Transverse colon (tissue), 4 donors: Measurements from ENCODE around the gene ZNF547. TPM values are rescaled to one million over a fixed set of nuclear protein-coding genes. Genes with fewer than 3 reads are reported as not detected.
A peak's percentile ranks its signal among the peaks of the same experiment; 100 is the strongest.

Source experiments
- DNase-seq: peaks from one replicate; pipeline ENCODE4 v3.0.0-alpha.2; 2019
- H3K27ac ChIP-seq, 4 donors: fragments of 200-600 bp; sonication (generic); 2 replicates each; pipeline ENCODE4 v1.5.1; 2016 to 2018; ENCODE audit warnings: inconsistent platforms in 4 of 4
- H3K27me3 ChIP-seq: fragments of 200-600 bp; sonication (generic); 2 replicates; pipeline ENCODE4 v1.5.1; 2017; ENCODE audit warnings: inconsistent platforms
- H3K36me3 ChIP-seq, 4 donors: fragments of 200-600 bp; sonication (generic); 2 replicates each; pipeline ENCODE4 v1.5.1; 2017 to 2019; ENCODE audit warnings: inconsistent platforms in 4 of 4
- H3K4me1 ChIP-seq, 4 donors: fragments of 200-600 bp; sonication (generic); 2 replicates each; pipeline ENCODE4 v1.5.1; 2017 to 2020; ENCODE audit warnings: inconsistent platforms in 4 of 4
- H3K4me3 ChIP-seq, 4 donors: fragments of 200-600 bp; sonication (generic); 1 replicate in 1 of 4; 2 replicates in 3 of 4; pipeline versions ENCODE4 v1.5.1 to v1.6.1; 2017 to 2019; ENCODE audit warnings: inconsistent platforms in 4 of 4
- H3K9me3 ChIP-seq, 2 donors: fragments of 200-600 bp; sonication (generic); 2 replicates each; pipeline ENCODE4 v1.5.1; 2017 to 2019; ENCODE audit warnings: inconsistent platforms in 2 of 2
- EP300 ChIP-seq: sonication (generic); formaldehyde crosslinking; IDR thresholded peaks from one replicate; pipeline ENCODE4 v1.6.1; 2017; ENCODE audit warnings: antibody characterized with exemption, low read depth
- POLR2A ChIP-seq: fragments of 450-650 bp; IDR thresholded peaks from one replicate; pipeline ENCODE4 v1.6.1; 2016; ENCODE audit warnings: antibody characterized with exemption, mild to moderate bottlenecking, moderate library complexity
- POLR2AphosphoS5 ChIP-seq, 3 donors: sonication (generic); formaldehyde crosslinking; IDR thresholded peaks; one replicate each; pipeline ENCODE4 v1.6.1; 2016; ENCODE audit warnings: antibody characterized with exemption in 3 of 3
- WGBS, 2 donors: methylation state at CpG; one replicate each; pipeline ENCODE4 v1.1.5; 2018; ENCODE audit warnings: low coverage in 1 of 2; 5-methylcytosine and 5-hydroxymethylcytosine counted together
- in situ Hi-C, 4 donors: fragments of 200-750 bp; cut with MboI; loops; one replicate each; pipeline versions ENCODE4 v1.15.0 to v1.15.1; 2017; ENCODE audit warnings: low sequenced_read_pairs in 3 of 4, low pct_ligation_motif_present in 1 of 4, low pct_unique_long_range_greater_than_20kb in 1 of 4
- intact Hi-C: fragments of 100-400 bp; cut with DNase I; formaldehyde crosslinking; loops from one replicate; pipeline ENCODE4 v1.15.1; 2023; ENCODE audit warnings: low total_unique reads
- total RNA-seq, 4 donors: library from RNA; depleted of rRNA; stranded (reverse); fragments of >200 nt; gene quantifications; one replicate each; pipeline ENCODE4 v1.1.0, GENCODE V29; 2016
- TF ChIP-seq, protein P1 (sequence below), 5 experiments: fragments of 200-600 bp in 3 of 5; fragments of 450-650 bp in 2 of 5; sonication (generic) in 3 of 5; IDR thresholded peaks; 1 replicate in 2 of 5; 2 replicates in 3 of 5; pipeline ENCODE4 v1.5.1; 2016 to 2017; ENCODE audit warnings: antibody characterized with exemption in 5 of 5, inconsistent platforms in 3 of 5, mild to moderate bottlenecking in 2 of 5, moderate library complexity in 1 of 5

ZNF547 gene
- total RNA-seq, 4 donors from 2014 or later, result 0.60 to 1.3 (median 1.2) TPM; not detected in 1

DNA sequence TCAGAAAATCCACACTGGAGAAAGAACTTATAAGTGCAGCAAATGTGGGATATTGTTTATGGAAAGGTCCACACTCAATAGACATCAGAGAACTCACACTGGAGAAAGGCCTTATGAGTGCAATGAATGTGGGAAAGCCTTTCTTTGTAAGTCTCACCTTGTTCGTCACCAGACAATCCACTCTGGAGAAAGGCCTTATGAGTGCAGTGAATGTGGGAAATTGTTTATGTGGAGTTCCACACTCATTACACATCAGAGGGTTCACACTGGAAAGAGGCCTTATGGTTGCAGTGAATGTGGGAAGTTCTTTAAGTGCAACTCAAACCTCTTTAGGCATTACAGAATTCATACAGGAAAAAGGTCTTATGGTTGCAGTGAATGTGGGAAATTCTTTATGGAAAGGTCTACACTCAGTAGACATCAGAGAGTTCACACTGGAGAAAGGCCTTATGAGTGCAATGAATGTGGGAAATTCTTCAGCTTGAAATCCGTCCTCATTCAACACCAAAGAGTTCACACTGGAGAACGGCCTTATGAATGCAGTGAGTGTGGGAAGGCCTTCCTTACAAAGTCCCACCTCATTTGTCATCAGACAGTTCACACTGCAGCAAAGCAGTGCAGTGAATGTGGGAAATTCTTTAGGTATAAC lies 14.3 kb downstream of the ZNF547 start:
- 70 to 96% methylated on average over 2 to 3 of the region's 3 CpGs for WGBS, 2 donors
- no peak for TF ChIP-seq EP300
- TF ChIP-seq, protein P1, sequence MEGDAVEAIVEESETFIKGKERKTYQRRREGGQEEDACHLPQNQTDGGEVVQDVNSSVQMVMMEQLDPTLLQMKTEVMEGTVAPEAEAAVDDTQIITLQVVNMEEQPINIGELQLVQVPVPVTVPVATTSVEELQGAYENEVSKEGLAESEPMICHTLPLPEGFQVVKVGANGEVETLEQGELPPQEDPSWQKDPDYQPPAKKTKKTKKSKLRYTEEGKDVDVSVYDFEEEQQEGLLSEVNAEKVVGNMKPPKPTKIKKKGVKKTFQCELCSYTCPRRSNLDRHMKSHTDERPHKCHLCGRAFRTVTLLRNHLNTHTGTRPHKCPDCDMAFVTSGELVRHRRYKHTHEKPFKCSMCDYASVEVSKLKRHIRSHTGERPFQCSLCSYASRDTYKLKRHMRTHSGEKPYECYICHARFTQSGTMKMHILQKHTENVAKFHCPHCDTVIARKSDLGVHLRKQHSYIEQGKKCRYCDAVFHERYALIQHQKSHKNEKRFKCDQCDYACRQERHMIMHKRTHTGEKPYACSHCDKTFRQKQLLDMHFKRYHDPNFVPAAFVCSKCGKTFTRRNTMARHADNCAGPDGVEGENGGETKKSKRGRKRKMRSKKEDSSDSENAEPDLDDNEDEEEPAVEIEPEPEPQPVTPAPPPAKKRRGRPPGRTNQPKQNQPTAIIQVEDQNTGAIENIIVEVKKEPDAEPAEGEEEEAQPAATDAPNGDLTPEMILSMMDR (IDR thresholded peaks at IDR 0.05), result no peak
- TF ChIP-seq POLR2A, result no peak
- no peak for TF ChIP-seq POLR2AphosphoS5 (IDR thresholded peaks at IDR 0.05)
- no peaks in the 10 kb centered on the region for H3K27me3 ChIP-seq
- no peaks in the 10 kb centered on the region for H3K4me1 ChIP-seq
- peaks cover 0 to 35% (median 9%) of the 10 kb centered on the region in 4 donors for H3K36me3 ChIP-seq
- in situ Hi-C loops, result no loop called here
- intact Hi-C loops, result loop anchor here (1.0 kb wide), 1 partner anchor 38 kb away; no protein-coding TSS in a partner anchor
- H3K4me3 ChIP-seq, result no peak overlapping the region
- no peak for DNase-seq
- no peak overlapping the region for H3K27ac ChIP-seq
- peaks cover 38 to 41% of the 10 kb centered on the region in 2 donors for H3K9me3 ChIP-seq

GRCh38 chr19:57380923-57381322 lies 17.6 kb downstream of the ZNF547 start:
- in situ Hi-C loops, result no loop called here
- peaks cover 0 to 16% (median 7%) of the 10 kb centered on the region in 4 donors for H3K36me3 ChIP-seq
- peaks cover 34 to 38% of the 10 kb centered on the region in 2 donors for H3K9me3 ChIP-seq
- DNase-seq, result no peak
- no peak overlapping the region for H3K4me3 ChIP-seq
- intact Hi-C loops, result no loop called here
- H3K27ac ChIP-seq, result no peak overlapping the region
- no peaks in the 10 kb centered on the region for H3K27me3 ChIP-seq
- H3K4me1 ChIP-seq, result no peaks in the 10 kb centered on the region
- TF ChIP-seq EP300 (no peak), POLR2AphosphoS5 (IDR thresholded peaks at IDR 0.05) (no peak), POLR2A (no peak)
- TF ChIP-seq, protein P1 (IDR thresholded peaks at IDR 0.05), result no peak

DNA sequence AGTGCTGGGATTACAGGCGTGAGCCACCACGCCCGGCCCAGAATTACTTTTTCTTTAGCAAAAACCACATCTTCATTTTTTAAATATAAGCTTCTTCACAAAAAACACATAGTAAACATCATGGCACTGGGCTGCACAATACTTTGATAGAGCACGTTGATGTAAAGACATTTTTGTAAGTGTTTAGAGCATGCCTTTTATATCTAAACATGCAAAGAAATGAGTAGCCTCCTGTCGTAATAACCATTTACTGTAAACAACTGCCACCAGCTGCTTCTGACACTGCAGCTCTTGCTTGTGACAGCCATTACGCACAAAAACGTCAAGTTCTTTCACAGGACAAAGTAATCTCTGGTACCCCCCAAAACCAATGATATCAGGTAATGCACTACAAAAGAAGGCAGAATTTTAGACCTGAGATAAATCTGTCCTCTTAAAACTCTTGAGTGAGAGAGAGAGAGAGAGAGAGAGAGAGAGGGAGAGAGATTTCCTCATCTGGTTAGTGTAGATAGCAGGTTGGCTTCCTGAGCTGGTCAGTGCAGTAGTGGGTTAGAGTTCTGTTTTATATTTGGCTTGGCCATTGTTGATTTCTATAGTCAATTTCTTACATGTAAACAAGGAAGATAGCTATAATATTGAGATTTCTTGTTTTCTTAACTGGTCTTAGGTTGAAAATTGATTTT lies 19.6 kb downstream of the ZNF547 start:
- intact Hi-C loops, result no loop called here
- no peak overlapping the region for H3K27ac ChIP-seq

DNA sequence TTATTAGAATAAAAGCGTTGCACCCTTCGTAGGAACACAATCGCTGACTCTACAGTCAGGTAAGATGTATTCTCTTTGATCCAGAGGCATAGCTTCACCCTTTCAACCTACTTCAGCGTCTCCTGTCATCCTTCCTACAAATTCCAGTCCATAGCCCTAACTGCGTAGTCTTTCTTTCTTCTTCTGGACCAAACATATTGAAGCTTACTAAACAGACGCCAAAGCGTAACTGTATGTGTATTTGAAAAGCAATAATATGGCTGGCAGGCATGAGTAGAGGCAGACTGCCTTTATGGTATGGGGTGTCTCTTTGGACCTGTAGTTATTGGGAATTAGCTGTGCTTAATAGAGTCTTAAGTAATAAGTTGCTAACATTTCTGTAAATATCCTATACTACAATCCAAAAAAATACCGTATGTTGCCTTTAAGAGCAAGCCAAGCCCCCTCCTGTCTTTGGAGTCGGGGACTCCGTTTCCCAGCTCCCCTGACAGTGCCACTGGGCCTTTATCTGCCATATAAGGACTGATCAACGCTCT lies 25.9 kb downstream of the ZNF547 start:
- no peak for TF ChIP-seq POLR2A
- TF ChIP-seq, protein P1 (IDR thresholded peaks at IDR 0.05), result no peak
- no peak for TF ChIP-seq POLR2AphosphoS5 (IDR thresholded peaks at IDR 0.05)
- no peak for TF ChIP-seq EP300
- 60 to 93% methylated on average over 7 to 11 of the region's 11 CpGs for WGBS, 2 donors
- Histone ChIP-seq H3K9me3 (peaks cover 3% of the 10 kb centered on the region in 2 donors), H3K4me3 (peak overlapping the region; percentile 0 to 89 (median 73)), H3K4me1 (peaks cover 6 to 18% (median 8%) of the 10 kb centered on the region in 4 donors), H3K36me3 (peaks cover 0 to 4% (median 2%) of the 10 kb centered on the region in 4 donors), H3K27ac (peak overlapping the region; percentile 84 to 90 (median 89)), H3K27me3 (no peaks in the 10 kb centered on the region)
- no peak for DNase-seq
- intact Hi-C loops (no loop called here), in situ Hi-C loops (no loop called here)

More for the DNA sequence above, 19.6 kb downstream of the ZNF547 start:
- DNase-seq, result no peak
- WGBS, 2 donors, result 70 to 83% methylated on average over 6 to 7 of the region's 7 CpGs
- TF ChIP-seq, protein P1 (IDR thresholded peaks at IDR 0.05), result no peak
- TF ChIP-seq POLR2A, result no peak
- in situ Hi-C loops, result no loop called here
- Histone ChIP-seq H3K9me3 (peaks cover 18 to 22% of the 10 kb centered on the region in 2 donors), H3K4me3 (no peak overlapping the region), H3K36me3 (peaks cover 0 to 4% (median under 1%) of the 10 kb centered on the region in 4 donors), H3K27me3 (no peaks in the 10 kb centered on the region), H3K4me1 (no peaks in the 10 kb centered on the region)
